Smooth muscle cell (in vitro differentiated cells): ENCODE results near the gene CAMTA1. TPM values are rescaled to one million over a fixed set of nuclear protein-coding genes. Genes with fewer than 3 reads are reported as not detected.

Source experiments
- DNase-seq: peaks from one replicate; lab custom pipeline; 2025; ENCODE audit not compliant: unreplicated experiment; lab: John Stamatoyannopoulos, UW
- H2AFZ ChIP-seq: fragments of 200-600 bp; sonication (generic); 2 replicates; pipeline ENCODE4 v1.6.0; 2016; ENCODE audit warnings: antibody characterized with exemption, low read depth, mild to moderate bottlenecking
- H3F3A ChIP-seq: fragments of 200-600 bp; sonication (generic); 2 replicates; pipeline ENCODE4 v1.6.0; 2017; ENCODE audit warnings: antibody characterized with exemption, low read depth
- H3K27ac ChIP-seq: fragments of 200-600 bp; sonication (generic); 2 replicates; pipeline ENCODE4 v1.5.1; 2016; ENCODE audit warnings: low read depth, mild to moderate bottlenecking
- H3K27me3 ChIP-seq: fragments of 200-600 bp; sonication (generic); 2 replicates; pipeline ENCODE4 v1.6.1; 2016; ENCODE audit warnings: low read depth, mild to moderate bottlenecking
- H3K36me3 ChIP-seq: fragments of 200-600 bp; sonication (generic); 2 replicates; pipeline ENCODE4 v1.5.1; 2016; ENCODE audit warnings: low read depth
- H3K4me1 ChIP-seq: fragments of 200-600 bp; sonication (generic); 2 replicates; pipeline ENCODE4 v1.5.1; 2016; ENCODE audit warnings: low read depth
- H3K4me2 ChIP-seq: fragments of 200-600 bp; sonication (generic); 2 replicates; pipeline ENCODE4 v1.6.0; 2016; ENCODE audit warnings: mild to moderate bottlenecking
- H3K4me3 ChIP-seq: fragments of 200-600 bp; sonication (generic); 2 replicates; pipeline ENCODE4 v1.5.1; 2016; ENCODE audit warnings: mild to moderate bottlenecking
- H3K79me2 ChIP-seq: fragments of 200-600 bp; sonication (generic); 2 replicates; pipeline ENCODE4 v1.6.0; 2016; ENCODE audit warnings: low read depth, mild to moderate bottlenecking
- H3K9ac ChIP-seq: fragments of 200-600 bp; sonication (generic); 2 replicates; pipeline ENCODE4 v1.6.0; 2016; ENCODE audit warnings: low read depth
- H3K9me3 ChIP-seq: fragments of 200-600 bp; sonication (generic); replicated peaks from 2 replicates; pipeline ENCODE4 v1.5.1; 2016; ENCODE audit warnings: low read depth
- H4K20me1 ChIP-seq: fragments of 200-600 bp; sonication (generic); 2 replicates; pipeline ENCODE4 v1.6.0; 2016; ENCODE audit warnings: low read depth
- WGBS: methylation state at CpG from one replicate; pipeline ENCODE4 v1.1.7; 2016; ENCODE audit warnings: low lambda C conversion rate; 5-methylcytosine and 5-hydroxymethylcytosine counted together
- polyA plus RNA-seq: library from polyadenylated mRNA; unstranded; fragments of >200 nt; fragmentation: Nextera tagmentation; extraction: Ambion mirVana; gene quantifications from 2 replicates; pipeline ENCODE4 v1.2.1, GENCODE V29; 2016
- total RNA-seq: library from RNA; depleted of rRNA; stranded (reverse); fragments of >200 nt; gene quantifications from 2 replicates; pipeline ENCODE4 v1.2.3, GENCODE V29; 2014
- TF ChIP-seq, protein P1 (sequence below): fragments of 200-600 bp; sonication (generic); IDR thresholded peaks from 2 replicates; pipeline ENCODE4 v1.5.1; 2017; ENCODE audit warnings: borderline replicate concordance, mild to moderate bottlenecking, antibody characterized with exemption; ENCODE audit not compliant: insufficient read depth, poor library complexity, severe bottlenecking

Gene CAMTA1
- total and polyA plus RNA-seq, 2 experiments from 2014 or later, result 139 to 145 TPM

DNA sequence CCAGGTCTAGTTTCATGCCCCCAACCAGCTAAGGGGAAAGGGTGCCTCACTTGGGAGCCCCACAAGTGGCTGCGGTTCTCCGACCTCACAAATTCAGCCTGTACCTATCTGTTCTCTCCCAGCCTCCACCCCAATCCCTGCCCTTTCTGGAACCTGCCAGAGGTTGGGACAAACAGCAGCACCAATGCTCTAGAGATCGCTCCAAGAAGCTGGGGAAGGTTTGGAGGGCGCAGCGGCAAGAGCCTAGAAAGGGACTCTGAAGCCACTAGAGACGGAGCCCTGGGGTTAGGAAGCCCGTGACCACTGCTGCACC, 742.4 kb downstream of the CAMTA1 start:
- no peak overlapping the region for H3K9ac ChIP-seq

GRCh38 chr1:7528386-7529198, 743.3 kb downstream of the CAMTA1 start:
- TF ChIP-seq, protein P1, sequence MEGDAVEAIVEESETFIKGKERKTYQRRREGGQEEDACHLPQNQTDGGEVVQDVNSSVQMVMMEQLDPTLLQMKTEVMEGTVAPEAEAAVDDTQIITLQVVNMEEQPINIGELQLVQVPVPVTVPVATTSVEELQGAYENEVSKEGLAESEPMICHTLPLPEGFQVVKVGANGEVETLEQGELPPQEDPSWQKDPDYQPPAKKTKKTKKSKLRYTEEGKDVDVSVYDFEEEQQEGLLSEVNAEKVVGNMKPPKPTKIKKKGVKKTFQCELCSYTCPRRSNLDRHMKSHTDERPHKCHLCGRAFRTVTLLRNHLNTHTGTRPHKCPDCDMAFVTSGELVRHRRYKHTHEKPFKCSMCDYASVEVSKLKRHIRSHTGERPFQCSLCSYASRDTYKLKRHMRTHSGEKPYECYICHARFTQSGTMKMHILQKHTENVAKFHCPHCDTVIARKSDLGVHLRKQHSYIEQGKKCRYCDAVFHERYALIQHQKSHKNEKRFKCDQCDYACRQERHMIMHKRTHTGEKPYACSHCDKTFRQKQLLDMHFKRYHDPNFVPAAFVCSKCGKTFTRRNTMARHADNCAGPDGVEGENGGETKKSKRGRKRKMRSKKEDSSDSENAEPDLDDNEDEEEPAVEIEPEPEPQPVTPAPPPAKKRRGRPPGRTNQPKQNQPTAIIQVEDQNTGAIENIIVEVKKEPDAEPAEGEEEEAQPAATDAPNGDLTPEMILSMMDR, result no peak
- Histone ChIP-seq H3K27me3 (no peaks in the 10 kb centered on the region), H2AFZ (no peak overlapping the region), H3K79me2 (no peaks in the 10 kb centered on the region), H3K9ac (no peak overlapping the region), H3K4me2 (no peak overlapping the region), H3K36me3 (no peaks in the 10 kb centered on the region), H3F3A (no peaks in the 10 kb centered on the region), H4K20me1 (no peaks in the 10 kb centered on the region), H3K4me3 (no peak overlapping the region), H3K27ac (peak overlapping the region; percentile 65), H3K4me1 (no peaks in the 10 kb centered on the region), H3K9me3 (no peaks in the 10 kb centered on the region)
- 56% methylated on average over 6 of the region's 6 CpGs for WGBS
- no peak for DNase-seq

More for the DNA sequence above, 742.4 kb downstream of the CAMTA1 start:
- Histone ChIP-seq H3K9me3 (no peaks in the 10 kb centered on the region), H3K4me2 (no peak overlapping the region), H4K20me1 (no peaks in the 10 kb centered on the region), H3K79me2 (no peaks in the 10 kb centered on the region), H3K4me1 (no peaks in the 10 kb centered on the region), H3K36me3 (no peaks in the 10 kb centered on the region), H3K27me3 (no peaks in the 10 kb centered on the region), H3F3A (no peaks in the 10 kb centered on the region), H3K27ac (peak overlapping the region; percentile 65), H3K4me3 (no peak overlapping the region), H2AFZ (no peak overlapping the region)
- TF ChIP-seq, protein P1, result no peak
- 96% methylated on average over 7 of the region's 7 CpGs for WGBS
- DNase-seq, result no peak

DNA sequence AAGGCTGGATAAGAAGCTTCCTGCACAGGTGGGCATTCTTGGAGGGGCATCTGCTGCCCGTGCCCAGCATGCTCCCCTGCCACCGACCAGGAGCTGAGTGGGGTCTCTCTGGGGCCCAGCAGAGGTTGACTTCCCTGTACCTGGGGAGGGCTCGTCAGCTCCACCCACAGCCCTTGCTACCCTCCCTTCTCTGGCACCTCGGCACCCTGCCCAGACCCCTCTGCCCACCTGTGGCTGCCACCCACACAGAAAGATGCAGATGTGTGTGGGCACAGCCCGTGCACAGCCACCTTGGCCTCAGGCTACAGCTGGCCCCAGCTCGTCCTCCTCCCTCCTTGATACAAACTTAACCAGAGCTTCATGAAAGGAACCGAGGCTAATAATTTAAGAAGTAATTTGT, 744.7 kb downstream of the CAMTA1 start:
- no peaks in the 10 kb centered on the region for H3F3A ChIP-seq
- TF ChIP-seq, protein P1, result no peak
- no peaks in the 10 kb centered on the region for H3K9me3 ChIP-seq
- no peak overlapping the region for H3K9ac ChIP-seq
- H3K4me1 ChIP-seq, result no peaks in the 10 kb centered on the region
- H3K27me3 ChIP-seq, result no peaks in the 10 kb centered on the region
- H3K4me2 ChIP-seq, result no peak overlapping the region
- DNase-seq, result no peak
- no peaks in the 10 kb centered on the region for H3K36me3 ChIP-seq
- H2AFZ ChIP-seq, result no peak overlapping the region
- no peak overlapping the region for H3K27ac ChIP-seq
- no peak overlapping the region for H3K4me3 ChIP-seq
- H3K79me2 ChIP-seq, result no peaks in the 10 kb centered on the region
- 86% methylated on average over 7 of the region's 7 CpGs for WGBS
- H4K20me1 ChIP-seq, result no peaks in the 10 kb centered on the region
